Aorta (tissue), 5 donors: ENCODE measurements around the gene ZNF581. TPM values are rescaled to one million over a fixed set of nuclear protein-coding genes. Genes with fewer than 3 reads are reported as not detected.

ENCODE experiments used
- ATAC-seq: fragments of 200-7000 bp; cut with Tn5 transposase; one replicate; pipeline ENCODE4 v1.9.1; 2022; ENCODE audit warnings: moderate library complexity; ENCODE audit not compliant: low FRiP score
- DNase-seq, 2 donors: peaks; one replicate each; pipeline ENCODE4 v3.0.0-alpha.2; 2020
- H3K27ac ChIP-seq, 2 donors: one replicate each; pipeline ENCODE4 v1.5.1; 2013; ENCODE audit warnings: low read length in 2 of 2, mild to moderate bottlenecking in 2 of 2, moderate library complexity in 2 of 2, control low read depth in 1 of 2, inconsistent platforms in 1 of 2, low read depth in 1 of 2
- H3K27me3 ChIP-seq, 2 donors: one replicate each; pipeline ENCODE4 v1.6.1; 2013; ENCODE audit warnings: control low read depth in 1 of 2, low read length in 1 of 2, mild to moderate bottlenecking in 1 of 2, moderate library complexity in 1 of 2; ENCODE audit not compliant: insufficient read depth in 2 of 2, control insufficient read depth in 1 of 2
- H3K36me3 ChIP-seq, 2 donors: one replicate each; pipeline ENCODE4 v1.6.1; 2013; ENCODE audit warnings: control low read depth in 1 of 2, low read length in 1 of 2, mild to moderate bottlenecking in 1 of 2; ENCODE audit not compliant: insufficient read depth in 2 of 2, control insufficient read depth in 1 of 2
- H3K4me1 ChIP-seq, 2 donors: one replicate each; pipeline ENCODE4 v1.6.1; 2013; ENCODE audit warnings: low read length in 2 of 2, control low read depth in 1 of 2, mild to moderate bottlenecking in 1 of 2, moderate library complexity in 1 of 2; ENCODE audit not compliant: insufficient read depth in 2 of 2, control insufficient read depth in 1 of 2
- H3K4me3 ChIP-seq, 2 donors: one replicate each; pipeline ENCODE4 v1.5.1; 2013; ENCODE audit warnings: low read length in 2 of 2, control low read depth in 1 of 2, mild to moderate bottlenecking in 1 of 2
- H3K9me3 ChIP-seq: one replicate; pipeline ENCODE4 v1.6.1; 2013; ENCODE audit warnings: mild to moderate bottlenecking, low read length; ENCODE audit not compliant: control insufficient read depth
- WGBS, 2 donors: extraction: QIAGEN DNeasy Blood & Tissue Kit; methylation state at CpG; one replicate each; pipeline ENCODE4 v1.1.7; 2013; 5-methylcytosine and 5-hydroxymethylcytosine counted together
- intact Hi-C, 2 donors: fragments of 100-400 bp; cut with DNase I; formaldehyde crosslinking; loops; one replicate each; pipeline versions ENCODE4 v1.14.2 to v1.15.0; 2022
- polyA plus RNA-seq, 2 donors: library from polyadenylated mRNA; stranded (reverse); fragments of 200-250 nt; gene quantifications; one replicate each; pipeline ENCODE4 v1.2.3, GENCODE V29; 2013
- total RNA-seq, 2 donors: library from RNA; stranded (reverse); fragmentation: NEBNext Ultra II Directional; extraction: Animal tissue kit (Norgen Biotek cat#: 25700); gene quantifications; one replicate each; pipeline ENCODE4 v1.2.1, GENCODE V29; 2021
- donor health status: healthy with polysubstance abuse.
- donor health status: Bipolar disorder and iron deficiency.
- donor health status: DM: no; HTN: no; CAD: no.
- donor health status: DM: no; HTN: no; CAD: no.
- donor health status: DM: yes; HTN: yes; CAD: no.

Gene ZNF581
- total and polyA plus RNA-seq, 4 donors = 11.0 to 23.8 (median 17.6) TPM

GRCh38 chr19:55647732-55648584, 4.5 kb downstream of the ZNF581 start, which contains the start of gene CCDC106:
CCDC106 (plus strand) TSS chr19:55648212; CDS start chr19:55649047, 835 bp downstream.
- WGBS, 2 donors = 1% methylated on average over 73 to 87 of the region's 87 CpGs
- H3K4me1 ChIP-seq = peaks cover 0 to 3% of the 10 kb centered on the region in 2 donors
- H3K9me3 ChIP-seq = no peaks in the 10 kb centered on the region
- H3K27ac ChIP-seq = peak within 1 kb of the TSS in 1 of 2 donors; percentile 4
- no peaks in the 10 kb centered on the region for H3K36me3 ChIP-seq
- intact Hi-C loops = no loop called here
- ATAC-seq (peak; percentile 68), DNase-seq (peak; percentile 79 to 89)
- peak within 1 kb of the TSS; percentile 55 to 74 for H3K4me3 ChIP-seq
- no peaks in the 10 kb centered on the region for H3K27me3 ChIP-seq

GRCh38 chr19:55648585-55649267, 5.3 kb downstream of the ZNF581 start:
- Histone ChIP-seq H3K4me1 (no peaks in the 10 kb centered on the region), H3K27me3 (no peaks in the 10 kb centered on the region), H3K9me3 (no peaks in the 10 kb centered on the region), H3K4me3 (peak overlapping the region; percentile 55 to 74), H3K27ac (peak overlapping the region in 1 of 2 donors; percentile 4), H3K36me3 (no peaks in the 10 kb centered on the region)
- ATAC-seq = no peak
- no peak for DNase-seq
- intact Hi-C loops = no loop called here
- WGBS, 2 donors = 29 to 31% methylated on average over 25 of the region's 25 CpGs

GRCh38 chr19:55649268-55650125, 6.0 kb downstream of the ZNF581 start:
- WGBS, 2 donors = 85 to 87% methylated on average over 17 of the region's 17 CpGs

GRCh38 chr19:55650126-55650557, 6.7 kb downstream of the ZNF581 start:
- Histone ChIP-seq H3K27ac (no peak overlapping the region), H3K27me3 (no peaks in the 10 kb centered on the region), H3K4me3 (no peak overlapping the region), H3K9me3 (no peaks in the 10 kb centered on the region), H3K36me3 (no peaks in the 10 kb centered on the region), H3K4me1 (no peaks in the 10 kb centered on the region)
- WGBS, 2 donors = 82 to 84% methylated on average over 4 of the region's 4 CpGs
- DNase-seq (no peak), ATAC-seq (no peak)
- intact Hi-C loops = loop anchor here in 1 of 2 donors (10.0 kb wide), 1 partner anchor 475 kb away; the partner anchor contains the start of gene ZNF787

More at GRCh38 chr19:55649268-55650125, 6.0 kb downstream of the ZNF581 start:
- Histone ChIP-seq H3K4me3 (no peak overlapping the region), H3K9me3 (no peaks in the 10 kb centered on the region), H3K27ac (no peak overlapping the region), H3K4me1 (no peaks in the 10 kb centered on the region), H3K36me3 (no peaks in the 10 kb centered on the region), H3K27me3 (no peaks in the 10 kb centered on the region)
- ATAC-seq = no peak
- intact Hi-C loops = loop anchor here in 1 of 2 donors (10.0 kb wide), 1 partner anchor 475 kb away; the partner anchor contains the start of gene ZNF787
- DNase-seq = no peak

GRCh38 chr19:55650602-55651230, 7.3 kb downstream of the ZNF581 start:
- DNase-seq (no peak), ATAC-seq (no peak)
- Histone ChIP-seq H3K27ac (no peak overlapping the region), H3K27me3 (no peaks in the 10 kb centered on the region), H3K4me1 (no peaks in the 10 kb centered on the region), H3K4me3 (no peak overlapping the region), H3K36me3 (no peaks in the 10 kb centered on the region), H3K9me3 (no peaks in the 10 kb centered on the region)
- intact Hi-C loops = loop anchor here in 1 of 2 donors (10.0 kb wide), 1 partner anchor 474 kb away; the partner anchor contains the start of gene ZNF787
- 85 to 90% methylated on average over 17 of the region's 17 CpGs for WGBS, 2 donors

- Histone ChIP-seq H3K36me3 (no peaks in the 10 kb centered on the region), H3K27ac (no peak overlapping the region), H3K4me1 (peaks cover 0 to 3% of the 10 kb centered on the region in 2 donors), H3K27me3 (no peaks in the 10 kb centered on the region), H3K9me3 (no peaks in the 10 kb centered on the region), H3K4me3 (no peak overlapping the region)
- DNase-seq (no peak), ATAC-seq (no peak)
- 81 to 84% methylated on average over 13 to 18 of the region's 18 CpGs for WGBS, 2 donors
- intact Hi-C loops = loop anchor here in 1 of 2 donors (10.0 kb wide), 1 partner anchor 474 kb away; the partner anchor contains the start of gene ZNF787
Measured at GRCh38 chr19:55651236-55651635, 7.8 kb downstream of the ZNF581 start.

- Histone ChIP-seq H3K27ac (no peak overlapping the region), H3K27me3 (no peaks in the 10 kb centered on the region), H3K4me3 (no peak overlapping the region), H3K4me1 (peaks cover 0 to 6% of the 10 kb centered on the region in 2 donors), H3K36me3 (no peaks in the 10 kb centered on the region), H3K9me3 (no peaks in the 10 kb centered on the region)
- DNase-seq (no peak), ATAC-seq (no peak)
- WGBS, 2 donors = 69 to 73% methylated on average over 67 to 71 of the region's 71 CpGs
- intact Hi-C loops = loop anchor here in 1 of 2 donors (10.0 kb wide), 1 partner anchor 472 kb away; the partner anchor contains the start of gene ZNF787
Measured at GRCh38 chr19:55652311-55653128, 9.1 kb downstream of the ZNF581 start.
